ENCODE data around the gene UBAP2L.
A peak's percentile ranks its signal among the peaks of the same experiment; 100 is the strongest.
"Not testable (repeated sequence)": the region's sequence is repeated elsewhere in the genome, so short reads cannot be mapped to it uniquely, and the experiment has no call there.

UBAP2L gene

GRCh38 chr1:154220071-154220969 is at the start of gene UBAP2L:
Gene UBAP2L, plus strand, starts transcription at chr1:154220955. Its CDS starts 4,169 bp downstream, at chr1:154225124.
- DNase-seq, result peak; percentile 99

- DNase-seq, result no peak
Measured at GRCh38 chr1:154171223-154171583, 49.6 kb upstream of the UBAP2L start.

DNA sequence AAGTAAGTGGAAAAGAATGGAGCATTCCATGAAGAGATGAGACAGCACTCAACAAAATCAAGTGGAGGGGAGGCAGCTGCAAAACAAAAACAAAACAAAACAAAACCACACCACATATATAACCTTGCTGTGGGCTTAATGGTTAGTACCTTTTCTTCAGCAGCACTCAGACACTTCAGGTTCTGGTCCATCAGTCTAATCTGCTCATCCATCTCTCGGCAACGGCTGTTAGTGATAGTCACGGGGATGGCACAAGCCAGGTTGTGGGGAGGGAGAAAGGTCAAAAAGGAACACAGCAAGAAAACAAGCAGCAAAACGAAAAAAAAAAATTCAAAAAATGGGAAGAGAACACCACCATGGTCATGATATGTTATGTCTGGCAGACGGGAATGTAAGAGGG is 48.9 kb upstream of the UBAP2L start:
- no peak for DNase-seq

GRCh38 chr1:154174654-154175053 is 46.1 kb upstream of the UBAP2L start:
- no peak for DNase-seq

GRCh38 chr1:154176337-154176736 is 44.4 kb upstream of the UBAP2L start:
- peak; percentile 11 for DNase-seq

- DNase-seq, result peak; percentile 20
Measured at GRCh38 chr1:154178013-154178412, 42.7 kb upstream of the UBAP2L start.

GRCh38 chr1:154178911-154179811 is 41.6 kb upstream of the UBAP2L start:
- no peak for DNase-seq

DNA sequence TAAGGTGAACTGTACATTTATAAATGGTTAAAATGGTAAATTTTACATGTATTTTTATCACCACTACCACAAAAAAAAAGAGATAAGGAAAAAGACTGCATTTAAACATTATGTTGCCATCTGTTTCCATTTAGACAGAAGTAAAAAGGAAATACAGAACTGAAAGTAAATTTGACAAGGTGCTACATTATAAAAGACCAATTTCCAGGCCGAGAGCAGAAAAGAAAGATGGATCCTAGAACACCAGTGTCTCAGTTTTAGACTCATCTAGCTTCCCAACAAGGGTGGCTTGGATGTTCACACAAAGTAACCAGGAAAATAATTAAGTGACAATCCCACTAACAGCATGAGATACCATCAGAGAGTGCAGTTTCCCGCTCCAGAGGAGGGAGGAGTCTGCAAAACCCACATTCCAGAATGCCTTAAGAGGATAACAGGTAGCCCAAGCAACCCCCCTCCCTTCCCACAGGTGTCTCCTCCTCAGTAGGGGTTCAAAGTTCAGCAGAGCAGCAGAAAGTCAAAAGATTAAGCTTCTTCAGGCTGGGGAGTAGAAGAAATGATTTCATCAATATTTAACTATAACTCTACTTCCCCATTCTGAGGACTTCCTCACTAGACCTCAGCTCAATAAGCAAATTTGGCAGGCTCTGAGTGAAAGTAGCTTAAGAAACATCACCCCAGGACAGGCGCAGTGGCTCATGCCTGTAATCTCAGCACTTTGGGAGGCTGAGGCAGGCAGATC is 40.6 kb upstream of the UBAP2L start:
- no peak for DNase-seq

GRCh38 chr1:154181944-154182343 is 38.8 kb upstream of the UBAP2L start:
- DNase-seq, result no peak

DNA sequence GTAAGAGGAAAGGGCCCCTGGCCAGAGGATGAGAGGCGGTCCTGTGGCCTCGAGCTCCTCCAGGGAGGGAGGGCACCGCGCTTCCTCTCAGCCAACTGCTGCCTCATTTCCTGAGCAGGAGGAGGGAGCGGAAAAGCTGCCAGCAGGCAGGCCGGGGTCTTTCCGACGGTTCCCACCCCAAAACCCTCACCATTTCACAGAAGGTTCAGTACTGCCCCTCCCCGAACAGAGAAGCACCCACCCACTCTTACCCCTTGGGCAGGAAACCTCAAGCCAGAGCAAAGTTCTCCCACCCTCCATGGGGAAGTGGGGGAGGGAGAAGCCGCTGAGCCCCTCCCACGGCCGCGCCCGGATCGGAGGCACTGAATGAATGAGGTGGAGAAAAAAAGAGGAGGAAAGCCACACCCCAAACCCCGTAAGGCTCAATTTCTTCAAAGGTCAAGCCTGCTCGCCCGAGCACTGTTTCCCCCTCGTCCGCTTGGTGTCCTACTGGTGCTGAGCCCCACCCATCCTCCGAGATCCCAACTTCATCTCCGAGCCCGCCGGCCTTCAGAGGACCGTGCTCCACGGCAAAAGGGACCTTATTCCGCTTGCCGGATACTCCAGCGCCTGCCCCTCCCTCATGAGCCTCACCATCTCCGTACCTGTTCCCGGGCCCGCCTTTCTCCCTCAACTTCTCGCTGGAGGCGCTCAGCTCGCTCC is 38.3 kb upstream of the UBAP2L start:
- peak; percentile 74 for DNase-seq

DNA sequence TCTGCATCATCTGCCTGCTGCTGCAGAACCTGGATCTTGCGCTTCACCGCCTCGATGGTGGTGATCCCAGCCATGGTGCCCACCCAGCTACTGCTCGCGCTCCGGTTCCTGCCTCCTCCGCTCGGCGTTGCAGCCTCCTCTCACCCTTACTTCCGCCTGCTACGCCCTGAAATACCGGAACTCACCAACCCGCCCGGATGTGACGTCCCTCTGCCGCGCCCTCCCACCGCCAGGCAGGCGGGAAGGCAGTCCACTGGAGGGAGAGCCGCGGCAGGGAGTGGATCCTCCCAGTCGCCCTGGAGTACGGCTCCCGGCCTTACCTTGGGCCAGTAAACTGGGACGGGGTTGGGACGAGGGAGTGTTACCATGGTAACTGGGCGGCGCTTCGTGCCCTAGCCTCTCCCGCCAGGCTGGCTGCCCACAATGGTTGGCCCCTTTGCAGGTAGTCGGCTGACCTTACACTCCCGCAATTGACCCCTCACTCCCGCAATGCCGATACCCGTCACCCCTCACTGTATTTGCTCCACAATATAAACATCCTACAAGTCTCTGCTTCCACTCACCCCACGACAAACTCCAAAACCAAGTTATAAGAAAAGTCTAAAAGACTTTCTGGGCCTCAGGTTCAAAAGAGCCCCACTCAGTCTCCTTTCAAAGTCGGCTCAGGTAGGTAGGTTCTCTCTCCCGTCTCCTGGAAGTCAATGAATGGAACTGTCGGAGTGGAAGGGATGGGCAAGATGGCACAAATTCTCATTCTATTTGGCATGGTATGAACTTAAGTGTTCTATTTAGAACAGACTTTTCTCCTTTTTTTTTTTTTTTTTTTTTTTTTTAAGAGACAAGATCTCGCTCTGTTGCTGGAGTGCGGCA is 37.5 kb upstream of the UBAP2L start:
- peak; percentile 94 for DNase-seq

GRCh38 chr1:154186177-154186576 is 34.6 kb upstream of the UBAP2L start:
- peak; percentile 67 for DNase-seq

- DNase-seq, result no peak
Measured at GRCh38 chr1:154186852-154187501, 33.8 kb upstream of the UBAP2L start.

GRCh38 chr1:154190550-154190949 is 30.2 kb upstream of the UBAP2L start:
- DNase-seq, result no peak

- DNase-seq, result no peak
Measured at GRCh38 chr1:154191990-154192461, 28.7 kb upstream of the UBAP2L start, which contains the start of gene TPM3. Gene TPM3, minus strand, starts transcription at chr1:154192100. Its CDS starts 82 bp downstream, at chr1:154192018.

- no peak for DNase-seq
Measured at GRCh38 chr1:154192476-154192875, 28.3 kb upstream of the UBAP2L start.

DNA sequence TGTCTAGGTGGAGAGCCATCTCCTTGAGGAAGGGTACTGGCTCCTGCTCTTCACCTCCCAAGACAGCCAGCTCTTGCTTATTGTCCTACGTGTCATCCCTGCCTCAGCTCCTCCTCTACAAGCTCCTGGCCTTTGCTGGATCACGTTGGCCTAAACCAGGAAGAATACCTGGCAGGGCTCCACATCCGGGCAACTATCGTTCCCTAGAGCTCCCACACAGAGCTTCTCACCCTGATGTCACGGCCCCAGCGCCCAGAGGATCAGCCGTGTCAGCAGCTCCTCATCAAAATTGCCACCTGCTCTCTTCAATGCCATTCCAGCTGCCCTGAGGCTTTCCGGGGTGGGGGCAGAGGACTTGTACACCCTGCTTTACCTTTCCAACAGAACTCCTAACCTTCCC is 26.9 kb upstream of the UBAP2L start:
- DNase-seq, result no peak

DNA sequence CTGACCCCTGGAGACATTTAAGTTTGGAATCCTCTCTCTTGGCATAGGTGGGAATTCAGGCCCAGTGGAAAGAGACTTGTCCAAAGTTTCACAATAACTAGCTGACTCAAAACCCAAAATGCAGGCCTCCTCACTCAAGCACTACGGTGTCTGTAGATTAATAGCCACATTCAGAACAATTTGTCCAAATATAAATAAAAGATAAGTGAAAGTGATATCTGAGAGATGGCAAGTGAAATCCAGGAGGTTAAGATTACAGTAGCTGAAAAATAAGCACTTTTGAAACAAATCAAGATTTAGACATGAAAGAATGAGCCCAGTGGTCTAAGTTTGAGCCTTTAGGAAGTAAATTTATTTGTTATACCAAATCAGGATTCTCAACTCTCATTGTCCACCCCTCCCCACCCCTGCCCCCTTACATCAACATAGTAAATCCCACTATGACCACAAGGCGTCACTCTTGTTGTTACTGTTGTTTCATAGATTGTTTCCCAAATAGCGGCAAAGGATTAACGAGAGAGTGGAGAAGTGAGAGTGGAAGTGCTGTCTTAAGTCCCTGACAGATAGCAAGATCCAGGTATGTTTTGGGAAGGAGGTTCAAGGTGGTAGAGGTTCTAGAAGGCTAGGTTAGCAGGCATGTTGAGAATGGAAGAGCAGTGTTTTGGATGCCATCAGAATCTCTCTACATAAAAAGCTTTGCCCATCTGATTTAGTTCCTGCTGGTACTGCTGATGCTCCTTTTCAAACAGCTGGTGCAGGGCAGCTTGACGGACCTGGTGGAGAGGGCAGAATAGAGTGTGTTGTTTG is 21.8 kb upstream of the UBAP2L start:
- peak; percentile 61 for DNase-seq

GRCh38 chr1:154199563-154199879 is 21.2 kb upstream of the UBAP2L start:
- DNase-seq, result no peak

GRCh38 chr1:154205778-154206177 is 15.0 kb upstream of the UBAP2L start:
- not testable (repeated sequence) for DNase-seq
